Activated CD4-positive, alpha-beta T cell treated with anti-CD3 and anti-CD28 coated beads, Interleukin-2, amount 50 U/mL, for 24 hours (primary cell): Measurements from ENCODE around the gene PGM5.

Source experiments
- DNase-seq, 2 donors: peaks; one replicate each; pipeline ENCODE4 v3.0.0-alpha.2; 2020; ENCODE audit warnings: low read depth in 1 of 2, low spot score in 1 of 2

PGM5 gene

GRCh38 chr9:68431307-68431706, 74.9 kb downstream of the PGM5 start:
- DNase-seq, result no peak

- DNase-seq, result no peak
Observed at GRCh38 chr9:68433531-68434110, 77.2 kb downstream of the PGM5 start.

GRCh38 chr9:68437785-68438184, 81.4 kb downstream of the PGM5 start:
- DNase-seq, result no peak

- no peak for DNase-seq
Observed at GRCh38 chr9:68443624-68444023, 87.2 kb downstream of the PGM5 start.

- DNase-seq, result no peak
Observed at GRCh38 chr9:68446836-68447235, 90.4 kb downstream of the PGM5 start.

GRCh38 chr9:68447611-68448010, 91.2 kb downstream of the PGM5 start:
- no peak for DNase-seq

GRCh38 chr9:68454579-68455334, 98.3 kb downstream of the PGM5 start:
- DNase-seq, result no peak

GRCh38 chr9:68455451-68455850, 99.0 kb downstream of the PGM5 start:
- no peak for DNase-seq

- DNase-seq, result no peak
Observed at GRCh38 chr9:68457803-68458202, 101.4 kb downstream of the PGM5 start.

- DNase-seq, result no peak
Observed at GRCh38 chr9:68458918-68459317, 102.5 kb downstream of the PGM5 start.

GRCh38 chr9:68462105-68462775, 105.8 kb downstream of the PGM5 start:
- DNase-seq, result no peak

GRCh38 chr9:68470067-68470466, 113.7 kb downstream of the PGM5 start:
- no peak for DNase-seq

GRCh38 chr9:68470634-68471033, 114.2 kb downstream of the PGM5 start:
- DNase-seq, result no peak

GRCh38 chr9:68472119-68472518, 115.7 kb downstream of the PGM5 start:
- no peak for DNase-seq

GRCh38 chr9:68473790-68474189, 117.4 kb downstream of the PGM5 start:
- no peak for DNase-seq

- no peak for DNase-seq
Observed at GRCh38 chr9:68476422-68476821, 120.0 kb downstream of the PGM5 start.

- no peak for DNase-seq
Observed at GRCh38 chr9:68476847-68477246, 120.4 kb downstream of the PGM5 start.

GRCh38 chr9:68480807-68481206, 124.4 kb downstream of the PGM5 start:
- no peak for DNase-seq

GRCh38 chr9:68482548-68482947, 126.1 kb downstream of the PGM5 start:
- no peak for DNase-seq

GRCh38 chr9:68488126-68488525, 131.7 kb downstream of the PGM5 start:
- no peak for DNase-seq

GRCh38 chr9:68489646-68490045, 133.2 kb downstream of the PGM5 start:
- DNase-seq, result no peak

- DNase-seq, result no peak
Observed at GRCh38 chr9:68492806-68493205, 136.4 kb downstream of the PGM5 start.
